ENCODE results near the gene PDILT. TPM values are rescaled to one million over a fixed set of nuclear protein-coding genes. Genes with fewer than 3 reads are reported as not detected.

Gene PDILT
- total RNA-seq, 4 donors from 2014 or later: not detected

DNA sequence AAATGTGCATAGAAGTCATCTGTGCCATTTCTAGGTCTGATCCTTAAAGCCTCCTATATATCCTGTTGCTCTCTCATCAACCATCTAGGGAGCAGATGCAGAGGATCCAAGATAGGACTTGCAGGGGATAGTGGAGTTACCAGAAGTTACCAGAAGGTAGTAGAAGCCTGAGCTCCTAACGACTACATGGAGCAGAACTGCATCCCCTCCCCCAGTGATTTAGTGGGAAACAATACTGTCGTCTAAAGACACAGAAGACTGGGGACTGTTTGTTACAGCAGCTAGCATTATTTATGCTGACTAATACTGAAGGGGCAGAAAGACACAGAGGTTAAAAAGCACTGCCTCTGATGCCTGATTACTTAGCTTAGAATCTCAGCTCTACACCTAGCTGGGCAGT, 93.0 kb downstream of the PDILT start:
- WGBS: 78% methylated on average over 2 of the region's 2 CpGs
- Histone ChIP-seq H3K27ac (replicated peaks in 1 of 4) (no peak overlapping the region), H3K4me3 (no peak overlapping the region), H3K4me1 (no peaks in the 10 kb centered on the region), H3K27me3 (peaks cover 0 to 10% (median 0%) of the 10 kb centered on the region in 4 donors), H3K36me3 (no peaks in the 10 kb centered on the region), H3K9me3 (peaks cover 0 to 9% (median 0%) of the 10 kb centered on the region in 4 donors)
- intact Hi-C loops (cut with DNase I): no loop called here
- DNase-seq (ENCODE audit: extremely low spot score): no peak
- no peak for TF ChIP-seq EP300 (IDR thresholded peaks at IDR 0.05)
- TF ChIP-seq POLR2AphosphoS5 (IDR thresholded peaks at IDR 0.05): no peak
- TF ChIP-seq POLR2A (IDR thresholded peaks at IDR 0.05; ENCODE audit: low read depth): no peak
- TF ChIP-seq, protein P1, sequence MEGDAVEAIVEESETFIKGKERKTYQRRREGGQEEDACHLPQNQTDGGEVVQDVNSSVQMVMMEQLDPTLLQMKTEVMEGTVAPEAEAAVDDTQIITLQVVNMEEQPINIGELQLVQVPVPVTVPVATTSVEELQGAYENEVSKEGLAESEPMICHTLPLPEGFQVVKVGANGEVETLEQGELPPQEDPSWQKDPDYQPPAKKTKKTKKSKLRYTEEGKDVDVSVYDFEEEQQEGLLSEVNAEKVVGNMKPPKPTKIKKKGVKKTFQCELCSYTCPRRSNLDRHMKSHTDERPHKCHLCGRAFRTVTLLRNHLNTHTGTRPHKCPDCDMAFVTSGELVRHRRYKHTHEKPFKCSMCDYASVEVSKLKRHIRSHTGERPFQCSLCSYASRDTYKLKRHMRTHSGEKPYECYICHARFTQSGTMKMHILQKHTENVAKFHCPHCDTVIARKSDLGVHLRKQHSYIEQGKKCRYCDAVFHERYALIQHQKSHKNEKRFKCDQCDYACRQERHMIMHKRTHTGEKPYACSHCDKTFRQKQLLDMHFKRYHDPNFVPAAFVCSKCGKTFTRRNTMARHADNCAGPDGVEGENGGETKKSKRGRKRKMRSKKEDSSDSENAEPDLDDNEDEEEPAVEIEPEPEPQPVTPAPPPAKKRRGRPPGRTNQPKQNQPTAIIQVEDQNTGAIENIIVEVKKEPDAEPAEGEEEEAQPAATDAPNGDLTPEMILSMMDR (IDR thresholded peaks at IDR 0.05): no peak

DNA sequence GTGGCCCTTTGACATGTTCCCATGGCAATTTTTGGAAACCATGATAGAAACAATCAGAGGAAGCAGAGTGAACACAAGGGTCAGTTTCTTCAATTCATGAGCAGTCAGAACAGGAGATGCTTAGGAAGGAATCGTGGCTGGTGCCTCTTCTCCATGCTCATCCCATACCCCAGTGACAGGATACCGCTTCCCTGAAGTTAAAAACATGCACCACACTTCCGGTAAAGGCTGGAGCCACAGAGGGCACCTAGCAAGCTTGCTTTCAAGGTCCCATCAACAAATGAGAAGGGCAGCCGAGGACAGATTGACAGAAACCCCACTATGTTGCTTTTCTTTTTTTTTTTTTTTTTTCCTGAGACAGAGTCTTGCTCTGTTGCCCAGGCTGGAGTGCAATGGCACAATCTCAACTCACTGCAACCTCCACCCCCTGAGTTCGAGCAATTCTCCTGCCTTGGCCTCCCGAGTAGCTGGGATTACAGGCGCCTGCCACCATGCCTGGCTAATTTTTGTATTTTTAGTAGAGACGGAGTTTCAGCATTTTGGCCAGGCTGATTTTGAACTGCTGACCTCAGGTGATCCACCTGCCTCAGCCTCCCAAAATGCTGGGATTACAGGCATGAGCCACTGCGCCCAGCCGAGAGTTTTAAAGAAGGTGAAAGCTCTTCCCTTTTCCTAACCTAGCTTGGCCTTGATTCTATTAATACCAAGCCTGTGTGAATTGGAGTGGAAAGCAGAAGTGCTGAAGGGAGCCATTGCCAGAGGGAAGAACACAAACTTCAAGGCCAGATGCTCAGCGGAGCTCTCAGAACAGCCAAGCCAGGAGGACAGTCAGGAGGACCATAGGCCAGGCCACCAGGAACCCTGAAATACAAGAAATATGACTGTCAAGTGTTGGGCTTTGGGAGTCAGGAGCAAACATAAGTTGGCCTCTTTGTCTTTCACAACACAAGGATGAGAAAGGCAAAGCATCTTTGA, 93.8 kb downstream of the PDILT start:
- TF ChIP-seq POLR2A (IDR thresholded peaks at IDR 0.05; ENCODE audit: low read depth) (no peak), POLR2AphosphoS5 (IDR thresholded peaks at IDR 0.05) (no peak), EP300 (IDR thresholded peaks at IDR 0.05) (no peak)
- TF ChIP-seq, protein P1 (IDR thresholded peaks at IDR 0.05): no peak
- WGBS: 77% methylated on average over 11 of the region's 11 CpGs
- DNase-seq (ENCODE audit: extremely low spot score): no peak

DNA sequence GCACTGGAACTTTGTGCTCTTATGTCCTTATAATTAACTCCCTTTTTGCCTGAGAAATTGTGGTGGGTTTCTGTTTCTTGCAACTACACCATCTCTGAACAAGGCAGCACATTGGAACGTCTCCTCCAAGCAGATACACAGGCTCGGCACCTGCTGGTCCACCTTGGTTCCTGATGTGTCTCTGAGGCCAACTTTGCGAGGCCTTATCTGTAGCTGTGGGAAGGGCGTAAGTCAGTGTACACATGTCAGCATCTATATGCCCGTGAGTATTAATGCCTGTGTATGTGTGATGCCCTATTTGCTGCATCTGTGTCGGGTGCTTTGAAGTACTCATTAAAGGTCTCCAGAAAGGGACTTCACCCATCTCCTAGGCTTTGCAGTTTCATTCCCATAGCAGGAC, 94.8 kb downstream of the PDILT start:
- DNase-seq (ENCODE audit: extremely low spot score): no peak
- H3K36me3 ChIP-seq: no peaks in the 10 kb centered on the region
- WGBS: 80% methylated on average over 6 of the region's 6 CpGs
- TF ChIP-seq EP300 (IDR thresholded peaks at IDR 0.05) (no peak), POLR2A (IDR thresholded peaks at IDR 0.05; ENCODE audit: low read depth) (no peak), POLR2AphosphoS5 (IDR thresholded peaks at IDR 0.05) (no peak)
- TF ChIP-seq, protein P1 (IDR thresholded peaks at IDR 0.05): no peak
- no peak overlapping the region for H3K27ac ChIP-seq (replicated peaks in 1 of 4)
- no peaks in the 10 kb centered on the region for H3K4me1 ChIP-seq
- intact Hi-C loops (cut with DNase I): no loop called here
- H3K27me3 ChIP-seq: peaks cover 0 to 10% (median 0%) of the 10 kb centered on the region in 4 donors
- no peak overlapping the region for H3K4me3 ChIP-seq
- peaks cover 0 to 9% (median 0%) of the 10 kb centered on the region in 4 donors for H3K9me3 ChIP-seq

More for the DNA sequence above, 93.8 kb downstream of the PDILT start:
- H3K27ac ChIP-seq (replicated peaks in 1 of 4): no peak overlapping the region
- no peak overlapping the region for H3K4me3 ChIP-seq
- H3K4me1 ChIP-seq: no peaks in the 10 kb centered on the region
- peaks cover 0 to 9% (median 0%) of the 10 kb centered on the region in 4 donors for H3K9me3 ChIP-seq
- no peaks in the 10 kb centered on the region for H3K36me3 ChIP-seq
- H3K27me3 ChIP-seq: peaks cover 0 to 10% (median 0%) of the 10 kb centered on the region in 4 donors
- intact Hi-C loops (cut with DNase I): no loop called here

Other genes starting within 250 kb of the PDILT start
- gene GP2, start 77.2 kb downstream of the PDILT start, total RNA-seq: not detected
- gene UMOD, start 52.0 kb downstream of the PDILT start, total RNA-seq: not detected
- 1 to 10 TPM; 1.6 to 6.1 (median 3.7) TPM for gene ACSM5, start 4.8 kb upstream of the PDILT start, total RNA-seq
- gene ACSM2A, start 46.8 kb upstream of the PDILT start, total RNA-seq: 1 to 10 TPM in 1 of 4 donors, not detected in 3; 1.3 TPM
- gene ACSM2B, start 171.6 kb upstream of the PDILT start, total RNA-seq: not detected

Data from esophagus muscularis mucosa (tissue), 4 donors.